SU-DHL-6 (cell line): ENCODE data around the gene LDHAL6B.

Experiments used
- H2AFZ ChIP-seq: fragments of 200-600 bp; sonication (generic); 2 replicates; pipeline ENCODE4 v1.6.1; 2014; ENCODE audit warnings: low read depth, mild to moderate bottlenecking, moderate library complexity, mixed read lengths, antibody characterized with exemption, low read length; ENCODE audit not compliant: severe bottlenecking
- H3F3A ChIP-seq: fragments of 200-600 bp; shearing (Covaris generic); 2 replicates; pipeline ENCODE4 v1.6.0; 2016; ENCODE audit warnings: antibody characterized with exemption, mild to moderate bottlenecking; ENCODE audit not compliant: insufficient read depth
- H3K27ac ChIP-seq: fragments of 200-600 bp; sonication (generic); 2 replicates; pipeline ENCODE4 v1.5.1; 2016; ENCODE audit warnings: low read depth, mild to moderate bottlenecking, low read length, moderate library complexity, mixed read lengths
- H3K27me3 ChIP-seq: fragments of 200-600 bp; sonication (generic), shearing (Covaris generic); 2 replicates; pipeline ENCODE4 v1.6.0; 2014; ENCODE audit warnings: mild to moderate bottlenecking, low read length
- H3K36me3 ChIP-seq: fragments of 200-600 bp; sonication (generic); 2 replicates; pipeline ENCODE4 v1.6.1; 2014; ENCODE audit warnings: mild to moderate bottlenecking, low read length, mixed read lengths
- H3K4me2 ChIP-seq: fragments of 300-600, 200-600 bp; shearing (Covaris generic), sonication (generic); 2 replicates; pipeline ENCODE4 v1.6.0; 2014; ENCODE audit warnings: low read length, low read depth, mild to moderate bottlenecking; ENCODE audit not compliant: poor library complexity, severe bottlenecking
- H3K4me3 ChIP-seq: fragments of 200-600 bp; sonication (generic); 2 replicates; pipeline ENCODE4 v1.5.1; 2014; ENCODE audit warnings: antibody characterized with exemption, low read length, mild to moderate bottlenecking, mixed read lengths; ENCODE audit not compliant: insufficient read depth, poor library complexity, severe bottlenecking
- H3K79me2 ChIP-seq: fragments of 200-600 bp; sonication (generic); 2 replicates; pipeline ENCODE4 v1.6.1; 2014; ENCODE audit warnings: mild to moderate bottlenecking, low read length, moderate library complexity; ENCODE audit not compliant: insufficient read depth
- H3K9ac ChIP-seq: fragments of 200-600 bp; sonication (generic); 2 replicates; pipeline ENCODE4 v1.7.0; 2014; ENCODE audit warnings: mild to moderate bottlenecking, low read length
- H3K9me2 ChIP-seq: fragments of 200-600 bp; sonication (generic); replicated peaks from 2 replicates; pipeline ENCODE4 v1.6.1; 2014; ENCODE audit warnings: low read length; ENCODE audit not compliant: insufficient read depth
- H3K9me3 ChIP-seq: fragments of 200-600 bp; sonication (generic); 2 replicates; pipeline ENCODE4 v1.6.1; 2014; ENCODE audit warnings: low read length, mixed read lengths; ENCODE audit not compliant: insufficient read depth
- H4K20me1 ChIP-seq: fragments of 200-600 bp; sonication (generic); 2 replicates; pipeline ENCODE4 v1.6.1; 2014; ENCODE audit warnings: low read depth, mild to moderate bottlenecking, antibody characterized with exemption, low read length, moderate library complexity, mixed read lengths
- EZH2phosphoT487 ChIP-seq: fragments of 200-600 bp; sonication (generic), shearing (Covaris generic); conservative IDR thresholded peaks from 2 replicates; pipeline ENCODE4 v1.6.1; 2018; ENCODE audit warnings: mild to moderate bottlenecking, antibody characterized with exemption, low read length, moderate library complexity, mixed read lengths
- TF ChIP-seq, protein P1 (sequence below): fragments of 200-600 bp; sonication (generic); IDR thresholded peaks from one replicate; pipeline ENCODE4 v1.5.1; 2017; ENCODE audit warnings: antibody characterized with exemption, mild to moderate bottlenecking, low read length, moderate library complexity; ENCODE audit not compliant: insufficient read depth, poor library complexity, severe bottlenecking

LDHAL6B gene

DNA sequence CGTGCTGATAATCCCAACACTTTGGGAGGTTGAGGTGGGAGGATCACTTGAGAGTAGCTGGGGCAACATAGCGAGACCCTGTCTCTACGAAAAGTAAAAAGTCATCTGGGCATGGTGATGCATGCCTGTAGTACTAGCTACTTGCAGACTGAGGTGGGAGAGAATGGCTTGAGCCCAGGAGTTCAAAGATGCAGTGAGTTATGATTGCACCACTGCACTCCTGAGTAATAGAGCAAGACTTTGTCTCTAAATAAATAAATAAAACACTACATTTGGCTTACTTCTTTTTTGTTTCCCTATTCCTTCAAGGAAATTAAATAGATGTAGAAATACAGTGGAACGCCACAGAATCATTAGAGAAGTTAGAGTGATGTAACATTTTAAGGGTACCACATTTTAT is 20.1 kb upstream of the LDHAL6B start:
- peaks cover 78% of the 10 kb centered on the region for H3K36me3 ChIP-seq
- no peak overlapping the region for H3K9ac ChIP-seq

DNA sequence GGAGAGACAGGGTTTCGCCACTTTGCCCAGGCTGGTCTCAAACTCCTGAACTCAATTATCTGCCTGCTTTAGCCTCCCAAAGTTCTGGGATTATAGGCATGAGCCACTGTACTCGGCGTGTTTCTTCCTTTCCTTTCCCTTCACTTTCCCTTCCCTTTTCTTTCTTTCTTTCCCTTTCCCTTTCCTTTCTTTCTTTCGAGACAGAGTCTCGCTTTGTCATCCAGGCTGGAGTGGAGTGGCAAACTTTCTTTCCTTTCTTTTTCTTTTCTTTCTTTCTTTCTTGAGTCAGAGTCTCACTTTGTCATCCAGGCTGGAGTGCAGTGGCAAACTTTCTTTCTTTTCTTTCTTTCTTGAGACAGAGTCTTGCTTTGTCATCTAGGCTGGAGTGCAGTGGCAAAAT is 17.4 kb upstream of the LDHAL6B start:
- Histone ChIP-seq H3K27ac (no peak overlapping the region), H3K9ac (no peak overlapping the region), H3K9me2 (no peaks in the 10 kb centered on the region), H2AFZ (no peak overlapping the region), H3F3A (peaks cover 19% of the 10 kb centered on the region; the same call in 1 of the 2 replicates), H4K20me1 (no peaks in the 10 kb centered on the region), H3K4me2 (no peak overlapping the region), H3K27me3 (no peaks in the 10 kb centered on the region), H3K4me3 (no peak overlapping the region), H3K9me3 (no peaks in the 10 kb centered on the region), H3K36me3 (peaks cover 72% of the 10 kb centered on the region), H3K79me2 (peaks cover 3% of the 10 kb centered on the region; the same call in 1 of the 2 replicates)
- TF ChIP-seq, protein P1, sequence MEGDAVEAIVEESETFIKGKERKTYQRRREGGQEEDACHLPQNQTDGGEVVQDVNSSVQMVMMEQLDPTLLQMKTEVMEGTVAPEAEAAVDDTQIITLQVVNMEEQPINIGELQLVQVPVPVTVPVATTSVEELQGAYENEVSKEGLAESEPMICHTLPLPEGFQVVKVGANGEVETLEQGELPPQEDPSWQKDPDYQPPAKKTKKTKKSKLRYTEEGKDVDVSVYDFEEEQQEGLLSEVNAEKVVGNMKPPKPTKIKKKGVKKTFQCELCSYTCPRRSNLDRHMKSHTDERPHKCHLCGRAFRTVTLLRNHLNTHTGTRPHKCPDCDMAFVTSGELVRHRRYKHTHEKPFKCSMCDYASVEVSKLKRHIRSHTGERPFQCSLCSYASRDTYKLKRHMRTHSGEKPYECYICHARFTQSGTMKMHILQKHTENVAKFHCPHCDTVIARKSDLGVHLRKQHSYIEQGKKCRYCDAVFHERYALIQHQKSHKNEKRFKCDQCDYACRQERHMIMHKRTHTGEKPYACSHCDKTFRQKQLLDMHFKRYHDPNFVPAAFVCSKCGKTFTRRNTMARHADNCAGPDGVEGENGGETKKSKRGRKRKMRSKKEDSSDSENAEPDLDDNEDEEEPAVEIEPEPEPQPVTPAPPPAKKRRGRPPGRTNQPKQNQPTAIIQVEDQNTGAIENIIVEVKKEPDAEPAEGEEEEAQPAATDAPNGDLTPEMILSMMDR: no peak
- TF ChIP-seq EZH2phosphoT487: no peak

More for the DNA sequence above, 20.1 kb upstream of the LDHAL6B start:
- H2AFZ ChIP-seq: no peak overlapping the region
- peaks cover 3% of the 10 kb centered on the region; the same call in 1 of the 2 replicates for H3K79me2 ChIP-seq
- no peak for TF ChIP-seq EZH2phosphoT487
- TF ChIP-seq, protein P1: no peak
- no peaks in the 10 kb centered on the region for H3K9me3 ChIP-seq
- no peak overlapping the region for H3K4me3 ChIP-seq
- H3K9me2 ChIP-seq: no peaks in the 10 kb centered on the region
- H3K27me3 ChIP-seq: no peaks in the 10 kb centered on the region
- H3K27ac ChIP-seq: no peak overlapping the region
- peaks cover 20% of the 10 kb centered on the region; the same call in 1 of the 2 replicates for H3F3A ChIP-seq
- no peaks in the 10 kb centered on the region for H4K20me1 ChIP-seq
- H3K4me2 ChIP-seq: no peak overlapping the region

DNA sequence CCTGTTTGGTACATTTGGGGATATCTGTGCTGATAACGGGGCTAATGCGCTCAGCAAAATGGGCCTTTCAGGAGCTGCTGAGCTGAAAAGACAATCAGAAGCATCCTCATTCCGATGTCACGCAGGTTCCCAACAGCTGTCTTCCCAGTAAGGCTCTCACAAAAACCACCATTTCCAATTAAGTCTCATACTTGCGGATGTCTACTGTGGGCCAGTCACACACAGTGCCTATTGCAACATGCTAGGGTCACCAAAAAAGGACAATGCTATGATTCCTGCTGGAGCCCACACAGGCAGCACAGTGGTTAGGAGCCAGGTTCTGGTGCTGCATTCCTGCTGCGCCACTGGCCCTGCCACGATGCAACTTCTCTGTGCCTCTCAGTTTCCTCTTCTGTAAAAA is 16.4 kb upstream of the LDHAL6B start:
- no peak overlapping the region for H3K4me3 ChIP-seq
- TF ChIP-seq, protein P1: no peak
- no peak for TF ChIP-seq EZH2phosphoT487
- no peaks in the 10 kb centered on the region for H4K20me1 ChIP-seq
- no peaks in the 10 kb centered on the region for H3K27me3 ChIP-seq
- no peaks in the 10 kb centered on the region for H3K9me2 ChIP-seq
- H2AFZ ChIP-seq: no peak overlapping the region
- H3K9ac ChIP-seq: no peak overlapping the region
- peaks cover 73% of the 10 kb centered on the region for H3K36me3 ChIP-seq
- no peaks in the 10 kb centered on the region for H3K9me3 ChIP-seq
- peaks cover 3% of the 10 kb centered on the region; the same call in 1 of the 2 replicates for H3K79me2 ChIP-seq
- peaks cover 19% of the 10 kb centered on the region; the same call in 1 of the 2 replicates for H3F3A ChIP-seq
- no peak overlapping the region for H3K4me2 ChIP-seq
- no peak overlapping the region for H3K27ac ChIP-seq
